GM19452 (cell line): ENCODE data around the gene EIF3A.
"Not testable (repeated sequence)": the region's sequence is repeated elsewhere in the genome, so short reads cannot be mapped to it uniquely, and the experiment has no call there.

Source experiments
- ATAC-seq: cut with Tn5 transposase; IDR thresholded peaks from one replicate; pipeline ENCODE4 v1.9.1; 2021; ENCODE audit not compliant: unreplicated experiment

EIF3A gene

DNA sequence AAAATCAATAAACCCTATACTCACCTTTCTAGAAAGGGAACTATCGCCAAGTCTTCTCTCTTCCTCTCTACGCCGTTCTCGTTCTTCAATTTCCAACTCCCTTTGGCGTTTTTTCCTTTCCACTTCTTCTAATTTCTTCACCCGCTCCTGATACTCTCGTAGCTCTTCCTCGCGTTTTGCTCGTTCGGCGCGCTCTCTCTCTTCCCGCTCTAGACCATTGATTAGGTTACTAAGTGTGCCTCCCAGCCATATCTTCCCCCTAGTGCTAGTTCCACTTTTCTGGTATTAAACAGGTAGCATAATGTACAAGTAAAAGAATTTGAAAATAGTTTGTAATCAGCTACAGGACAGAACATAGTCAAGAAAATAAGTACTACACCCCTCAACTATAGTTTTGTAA, 30.8 kb downstream of the EIF3A start:
- ATAC-seq, result no peak

DNA sequence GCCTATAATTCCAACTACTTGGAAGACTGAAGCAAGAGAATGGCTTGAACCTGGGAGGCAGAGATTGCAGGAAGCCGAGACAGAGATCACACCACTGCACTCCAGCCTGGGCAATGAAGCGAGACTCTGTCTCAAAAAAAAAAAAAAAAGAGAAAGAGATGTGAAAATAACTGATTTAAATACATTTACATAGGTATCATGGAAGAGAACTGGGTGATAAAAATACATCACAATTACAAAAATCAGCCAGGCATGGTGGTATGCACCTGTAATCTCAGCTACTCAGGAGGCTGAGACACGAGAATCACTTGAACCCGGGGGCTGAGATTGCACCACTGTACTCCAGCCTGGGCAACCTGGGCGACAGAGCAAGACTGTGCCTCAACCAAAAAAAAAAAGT, 31.3 kb downstream of the EIF3A start:
- ATAC-seq, result no peak

DNA sequence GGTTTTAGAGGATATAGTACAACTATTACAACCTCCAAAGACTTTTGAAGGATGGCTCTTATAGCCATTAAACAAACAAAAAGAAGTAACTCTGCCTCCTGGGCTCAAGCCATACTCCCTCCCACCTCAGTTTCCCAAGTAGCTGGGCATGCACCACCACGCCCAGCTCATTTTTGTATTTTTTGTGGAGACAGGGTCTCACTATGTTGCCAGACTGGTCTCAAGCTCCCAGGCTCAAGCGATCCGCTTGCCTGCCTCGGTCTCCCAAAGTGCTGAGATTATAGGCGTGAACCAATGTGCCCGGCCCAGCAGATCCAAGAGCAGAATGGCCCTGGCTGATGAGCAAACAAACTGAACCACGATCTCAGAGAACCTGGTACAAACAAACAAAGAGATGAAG, 35.1 kb downstream of the EIF3A start:
- ATAC-seq, result no peak

DNA sequence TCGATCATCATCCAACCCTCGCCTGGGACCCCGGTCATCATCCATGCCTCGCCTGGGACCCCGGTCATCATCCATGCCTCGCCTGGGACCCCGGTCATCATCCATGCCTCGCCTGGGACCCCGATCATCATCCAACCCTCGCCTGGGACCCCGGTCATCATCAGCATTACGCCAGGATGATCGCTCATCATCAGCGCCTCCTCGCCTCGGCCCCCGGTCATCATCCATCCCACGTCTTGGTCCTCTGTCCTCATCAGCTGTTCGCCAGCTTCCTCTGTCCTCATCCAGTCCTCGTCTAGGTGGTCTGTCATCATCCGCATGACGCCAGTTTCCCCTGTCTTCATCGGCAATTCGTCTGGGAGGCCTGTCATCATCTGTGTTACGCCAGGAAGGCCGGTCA, 38.4 kb downstream of the EIF3A start:
- ATAC-seq, result no peak

DNA sequence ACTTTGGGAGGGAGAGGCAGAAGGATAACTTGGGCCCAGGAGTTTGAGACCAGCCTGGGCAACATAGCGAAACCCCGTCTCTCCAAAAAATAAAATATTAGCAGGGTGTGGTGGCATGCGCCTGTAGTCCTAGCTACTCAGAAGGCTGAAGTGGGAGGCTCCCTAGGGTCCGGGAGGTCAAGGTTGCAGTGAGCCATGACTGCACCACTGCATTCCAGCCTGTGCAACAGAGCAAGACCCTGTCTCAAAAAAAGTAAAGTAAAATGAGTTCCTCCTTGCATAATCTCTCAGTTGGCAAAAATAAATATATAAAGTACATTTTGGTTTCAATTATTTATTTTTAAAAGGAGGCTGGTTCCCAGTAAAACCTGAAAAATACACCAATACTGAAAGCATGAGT, 39.3 kb downstream of the EIF3A start:
- ATAC-seq, result no peak

DNA sequence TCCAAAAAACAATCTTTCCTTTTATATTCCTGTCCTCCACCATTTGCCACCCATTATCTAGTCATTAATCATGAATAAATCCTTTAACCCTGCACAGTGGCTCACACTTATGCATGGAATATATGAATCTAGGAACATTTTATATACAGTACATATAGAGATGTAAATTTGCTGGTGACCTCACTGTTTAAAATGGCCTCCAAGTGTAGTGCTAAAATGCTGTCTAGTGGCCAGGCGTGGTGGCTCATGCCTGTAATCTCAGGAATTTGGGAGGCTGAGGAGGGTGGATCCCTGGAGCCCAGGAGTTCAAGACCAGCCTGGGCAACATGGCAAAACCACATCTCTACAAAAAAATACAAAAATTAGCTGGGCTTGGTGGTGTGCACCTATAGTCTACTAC, 41.5 kb downstream of the EIF3A start:
- no peak for ATAC-seq

DNA sequence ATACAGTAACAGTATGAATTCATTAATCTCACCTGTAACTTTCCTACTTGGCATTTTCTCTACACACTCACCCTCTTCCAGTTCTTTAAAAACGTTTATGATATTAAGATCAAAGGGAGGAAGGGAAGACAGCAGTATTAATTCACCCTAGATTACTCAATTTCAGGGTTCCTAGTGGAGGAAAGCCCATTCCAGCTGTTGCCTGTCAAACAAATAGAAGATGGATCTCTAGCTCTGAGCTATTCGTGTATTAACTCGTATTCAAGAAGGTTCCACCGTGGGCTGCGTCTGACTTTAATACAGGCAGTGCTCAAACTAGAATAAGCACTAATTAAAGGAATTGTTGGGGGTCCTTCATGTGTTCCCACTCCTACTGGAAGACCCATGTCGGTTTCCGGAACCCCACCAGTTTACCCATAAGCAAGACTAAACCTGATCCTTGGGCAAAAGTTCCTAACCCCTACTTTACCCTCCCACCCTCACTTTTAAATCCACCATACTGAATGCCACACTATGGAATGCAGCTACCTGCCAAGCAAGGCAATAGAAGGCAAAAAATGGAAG, 49.0 kb downstream of the EIF3A start:
- ATAC-seq, result no peak

DNA sequence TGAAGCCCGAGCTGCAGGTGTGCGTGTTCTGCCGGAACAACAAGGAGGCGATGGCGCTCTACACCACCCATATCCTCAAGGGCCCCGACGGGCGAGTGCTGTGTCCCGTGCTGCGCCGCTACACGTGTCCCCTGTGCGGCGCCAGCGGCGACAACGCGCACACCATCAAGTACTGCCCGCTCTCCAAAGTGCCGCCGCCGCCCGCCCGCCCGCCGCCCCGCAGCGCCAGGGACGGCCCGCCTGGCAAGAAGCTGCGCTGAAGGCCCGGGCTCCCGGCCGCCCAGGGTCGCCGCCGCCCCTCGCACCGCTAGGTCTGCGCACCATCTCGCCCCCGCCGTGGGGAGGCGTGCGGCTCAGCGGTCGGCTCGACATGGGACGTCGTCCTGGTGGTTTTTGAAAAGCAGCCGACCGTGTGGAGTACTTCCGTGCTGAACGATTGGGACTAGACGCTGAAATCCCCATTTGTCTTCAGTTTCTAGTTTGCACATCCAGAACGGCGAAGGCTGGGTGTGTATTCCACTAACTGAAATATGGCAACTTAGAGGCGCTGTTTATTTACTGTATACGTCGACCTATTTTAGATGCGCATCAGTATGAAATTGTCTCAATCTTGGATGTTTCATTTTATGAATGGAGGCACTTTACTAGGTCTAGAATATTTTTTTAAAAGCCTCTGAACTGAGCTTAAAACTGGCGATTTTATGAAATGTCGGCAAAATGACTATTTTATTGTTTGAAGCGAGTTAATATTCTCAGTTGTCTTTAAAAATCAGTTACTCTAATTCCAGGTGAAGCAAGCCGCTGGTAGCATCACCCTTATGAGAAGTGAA, 50.0 kb downstream of the EIF3A start:
- ATAC-seq, result peak; percentile 42

DNA sequence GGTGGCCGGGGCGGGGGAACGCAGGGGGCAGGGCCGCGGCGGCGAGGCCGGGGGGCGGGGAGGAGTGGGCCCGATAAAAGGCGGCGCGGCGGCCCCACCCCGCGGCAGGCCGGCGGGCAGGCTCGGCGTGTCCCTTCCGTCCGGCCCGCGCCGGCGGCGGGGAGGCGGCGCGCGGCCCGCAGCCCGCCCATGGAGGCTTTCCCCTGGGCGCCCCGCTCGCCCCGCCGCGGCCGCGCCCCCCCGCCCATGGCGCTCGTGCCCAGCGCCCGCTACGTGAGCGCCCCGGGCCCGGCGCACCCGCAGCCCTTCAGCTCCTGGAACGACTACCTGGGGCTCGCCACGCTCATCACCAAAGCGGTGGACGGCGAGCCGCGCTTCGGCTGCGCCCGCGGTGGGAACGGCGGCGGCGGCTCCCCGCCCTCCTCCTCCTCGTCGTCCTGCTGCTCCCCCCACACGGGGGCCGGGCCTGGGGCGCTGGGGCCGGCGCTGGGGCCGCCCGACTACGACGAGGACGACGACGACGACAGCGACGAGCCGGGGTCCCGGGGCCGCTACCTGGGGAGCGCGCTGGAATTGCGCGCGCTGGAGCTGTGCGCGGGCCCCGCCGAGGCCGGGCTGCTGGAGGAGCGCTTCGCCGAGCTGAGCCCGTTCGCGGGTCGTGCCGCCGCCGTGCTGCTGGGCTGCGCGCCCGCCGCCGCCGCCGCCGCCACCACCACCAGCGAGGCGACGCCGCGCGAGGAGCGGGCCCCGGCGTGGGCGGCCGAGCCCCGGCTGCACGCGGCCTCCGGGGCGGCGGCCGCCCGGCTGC, 50.8 kb downstream of the EIF3A start, which contains the start of gene NANOS1:
NANOS1 (plus strand) TSS at position 102 of the 808 bp plus-strand sequence; CDS start at position 190, 88 bp downstream.
- ATAC-seq, result peak; percentile 24

DNA sequence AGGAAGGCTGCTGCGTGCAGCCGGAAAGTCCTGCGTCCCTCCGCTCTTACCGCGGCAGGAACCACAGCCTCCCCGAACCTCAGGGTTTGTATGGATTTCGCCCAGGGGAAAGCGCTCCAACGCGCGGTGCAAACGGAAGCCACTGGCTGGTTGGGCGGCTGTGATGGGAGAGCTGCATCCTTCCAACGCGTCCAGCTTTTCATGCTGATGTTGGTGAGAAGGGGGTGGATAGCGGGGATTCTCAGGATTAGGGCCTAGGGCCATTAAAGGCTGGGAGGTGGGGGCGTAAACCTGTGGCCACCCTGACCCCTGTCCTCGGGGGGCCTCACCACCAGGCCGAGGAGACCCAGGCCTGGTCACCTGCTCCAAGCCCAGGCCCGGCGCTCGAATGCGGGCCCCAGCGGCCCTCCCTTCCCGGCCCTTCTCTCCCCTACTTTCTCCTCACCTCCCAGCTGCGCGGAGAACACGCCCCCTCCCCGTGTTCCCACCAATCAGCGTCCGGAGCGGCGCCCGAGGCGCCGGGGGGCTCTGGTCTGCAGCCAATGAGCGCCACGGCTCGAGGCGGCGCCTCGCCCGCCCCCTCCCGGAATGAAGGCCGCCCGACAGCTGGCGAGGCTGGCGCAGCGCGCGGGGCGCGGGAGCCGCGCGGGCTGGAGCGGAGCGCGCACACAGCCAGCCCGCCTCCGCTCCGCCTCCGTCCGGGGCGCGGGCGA, 51.6 kb downstream of the EIF3A start:
- peak; percentile 52 for ATAC-seq

DNA sequence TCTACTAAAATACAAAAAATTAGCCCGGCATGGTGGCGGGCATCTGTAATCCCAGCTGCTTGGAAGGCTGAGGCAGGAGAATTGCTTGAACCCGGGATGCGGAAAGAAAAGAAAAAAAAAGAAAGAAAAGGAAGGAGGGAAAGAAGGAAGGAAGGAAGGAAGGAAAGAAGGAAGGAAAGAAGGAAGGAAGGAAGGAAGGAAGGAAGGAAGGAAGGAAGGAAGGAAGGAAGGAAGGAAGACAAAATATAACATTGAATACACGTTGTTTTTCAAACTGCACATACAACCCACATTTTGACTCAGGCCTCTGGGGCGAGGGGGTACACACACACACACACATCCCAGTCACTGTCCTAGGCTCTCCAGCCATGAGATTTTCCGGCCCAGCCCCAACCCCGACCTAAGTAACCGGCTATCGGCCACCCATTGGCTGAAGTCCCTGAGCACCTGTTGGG, 52.1 kb downstream of the EIF3A start:
- ATAC-seq, result not testable (repeated sequence)

DNA sequence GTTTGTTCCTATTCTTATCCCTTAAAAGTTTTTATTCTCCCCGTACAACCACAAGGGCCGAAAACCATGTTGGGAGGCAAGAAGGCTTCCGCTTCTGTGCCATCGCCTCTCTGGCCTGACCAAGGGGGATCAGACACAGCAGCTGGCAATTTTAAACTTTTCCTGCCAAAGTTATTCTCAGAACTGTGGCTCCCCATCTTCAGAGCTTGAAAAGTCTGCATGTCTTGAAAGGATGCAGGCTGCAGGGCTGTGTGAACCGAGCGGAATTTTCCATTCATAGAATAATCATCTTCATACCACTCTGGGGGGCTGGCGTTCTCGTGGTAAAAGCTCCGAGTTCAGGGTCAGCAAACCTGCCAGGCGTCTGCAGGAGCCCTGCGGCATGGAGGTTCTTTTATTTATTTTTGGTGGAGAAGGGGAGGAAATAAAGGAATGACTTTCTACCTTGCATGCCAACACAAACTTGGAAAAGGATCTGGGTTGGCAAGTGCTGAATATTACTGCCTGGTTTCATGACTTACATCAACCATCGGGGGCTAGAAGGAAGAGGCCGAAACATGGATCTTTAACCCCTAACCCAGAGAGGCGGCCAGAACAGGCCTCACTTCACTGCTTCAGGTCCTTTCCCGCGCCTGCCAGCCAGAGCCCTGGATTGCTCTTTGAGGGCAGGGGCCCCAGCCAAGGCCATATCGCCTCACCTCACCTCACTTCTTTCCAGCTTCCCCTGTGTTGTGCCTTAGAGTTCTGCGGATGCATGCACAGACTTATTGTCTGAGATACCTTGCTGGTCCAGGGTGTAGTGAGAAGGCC, 54.1 kb downstream of the EIF3A start:
- no peak for ATAC-seq

DNA sequence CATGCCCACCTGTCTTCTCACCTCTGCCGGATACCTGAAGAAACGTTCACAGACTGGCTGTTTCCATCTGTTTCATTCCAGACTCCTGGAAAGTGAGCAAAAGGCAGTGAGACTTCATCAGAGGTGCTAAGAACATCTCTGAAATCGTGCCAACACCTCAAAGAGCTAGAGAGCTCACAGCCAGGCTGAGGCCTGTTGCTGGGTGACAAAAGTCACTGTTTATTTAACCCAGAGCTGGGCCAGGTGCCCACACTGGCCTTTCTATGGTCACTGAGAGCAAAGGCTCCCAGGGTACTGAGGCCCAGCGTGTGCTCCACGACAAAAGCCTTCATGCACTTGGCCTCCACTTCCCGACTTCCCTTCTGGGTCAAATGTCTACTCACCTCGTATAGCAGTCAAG, 54.8 kb downstream of the EIF3A start:
- ATAC-seq, result no peak

DNA sequence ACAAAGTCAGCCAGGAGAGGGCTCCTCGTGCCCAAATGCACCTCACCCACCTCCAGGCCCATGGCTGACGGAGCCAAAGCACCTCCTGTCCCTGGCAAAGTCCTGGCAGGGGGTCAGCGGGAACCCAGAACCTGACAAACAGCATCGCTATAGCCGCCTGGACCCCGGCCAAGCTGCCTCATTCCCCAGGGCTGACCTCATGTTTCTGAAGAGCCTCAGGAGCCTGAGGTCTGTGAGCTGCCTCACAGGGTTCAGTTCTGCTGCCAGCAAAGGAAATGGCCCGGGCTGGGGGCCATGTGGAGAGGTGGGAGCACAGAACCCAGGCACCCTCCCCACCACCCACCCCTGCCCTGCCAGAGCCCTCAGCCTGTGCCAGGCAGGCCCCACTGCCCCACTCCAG, 55.3 kb downstream of the EIF3A start:
- no peak for ATAC-seq

DNA sequence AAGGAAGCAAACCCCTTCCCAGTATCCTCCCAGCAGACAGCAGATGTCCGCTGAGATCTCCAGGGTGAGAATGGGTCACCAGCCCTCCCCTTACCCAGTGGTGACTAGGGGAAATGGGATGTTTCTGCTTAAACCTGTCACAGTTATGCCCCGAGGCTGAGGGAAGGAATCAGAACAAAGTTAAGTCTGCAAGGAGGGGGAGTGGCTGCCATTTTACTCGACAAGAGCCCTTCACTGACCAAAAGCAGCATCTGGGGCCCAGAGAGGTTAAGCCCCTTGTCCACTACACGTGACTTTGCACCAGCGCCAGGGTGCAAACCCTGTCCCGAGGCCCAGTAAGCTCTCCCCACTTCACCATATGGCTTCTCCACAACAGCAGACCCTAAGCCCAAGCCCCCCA, 55.7 kb downstream of the EIF3A start:
- no peak for ATAC-seq

DNA sequence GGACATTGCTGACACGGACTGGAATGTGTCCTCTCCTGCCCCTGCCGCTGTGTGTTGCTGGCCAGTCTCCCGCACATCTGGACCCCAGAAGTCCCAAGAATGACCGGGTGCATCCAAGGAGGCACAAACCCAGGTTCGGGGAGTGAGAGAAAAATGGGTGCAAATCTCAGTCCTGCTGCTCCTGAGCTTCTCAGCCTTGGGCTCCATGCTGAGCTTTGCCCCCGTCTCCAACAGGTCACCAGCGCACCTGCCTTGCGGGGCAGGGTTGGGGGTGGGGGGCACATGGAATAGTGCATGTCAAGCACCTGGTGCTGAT, 57.1 kb downstream of the EIF3A start:
- no peak for ATAC-seq

DNA sequence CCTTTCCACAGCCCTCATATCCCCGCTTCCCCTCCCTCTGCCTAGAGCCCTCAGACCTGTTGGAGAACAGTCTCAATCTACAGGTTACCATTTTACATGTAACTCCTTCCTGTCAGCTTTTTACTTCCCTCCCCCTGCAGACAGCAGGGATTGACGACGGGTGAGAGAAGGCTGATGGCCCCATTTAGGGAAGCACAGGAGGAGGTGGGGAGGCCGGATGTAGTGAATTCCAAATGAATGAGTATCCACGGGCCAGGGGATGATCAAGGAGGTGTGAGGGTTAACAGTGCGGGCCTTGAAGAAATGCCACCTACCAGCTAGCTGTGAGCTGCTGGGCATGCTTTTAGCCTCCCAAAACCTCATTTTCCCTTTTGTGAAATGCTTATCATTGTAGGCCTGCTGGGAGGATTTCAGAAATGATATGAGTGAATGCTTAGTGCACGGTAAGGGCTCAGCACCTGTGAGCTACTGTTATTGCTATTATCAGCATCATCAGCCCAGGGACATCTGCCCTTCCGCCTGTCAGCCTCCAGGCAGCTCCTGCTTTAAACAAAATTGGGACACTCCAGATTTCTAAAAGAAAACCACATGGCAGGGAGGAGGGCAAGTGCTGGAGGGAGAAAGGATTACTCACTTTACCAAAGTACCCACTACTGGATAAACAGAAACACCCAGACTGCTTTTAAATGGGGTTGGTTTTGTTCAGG, 57.6 kb downstream of the EIF3A start:
- ATAC-seq, result no peak

DNA sequence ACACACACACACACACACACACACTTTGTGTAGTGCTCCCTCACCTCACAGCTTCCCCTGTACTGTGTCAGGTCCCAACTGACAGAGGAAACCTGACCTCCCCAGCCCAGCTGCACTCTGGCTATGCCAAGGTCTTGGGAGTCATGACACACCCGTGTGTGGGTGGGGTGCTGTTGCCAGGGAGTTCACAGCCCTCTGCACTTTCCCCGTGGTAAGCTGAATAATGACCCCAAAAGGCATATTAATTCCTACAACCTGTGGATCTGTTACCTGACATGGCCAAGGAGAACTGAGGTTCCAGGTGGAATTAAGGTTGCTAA, 60.0 kb downstream of the EIF3A start:
- ATAC-seq, result no peak

DNA sequence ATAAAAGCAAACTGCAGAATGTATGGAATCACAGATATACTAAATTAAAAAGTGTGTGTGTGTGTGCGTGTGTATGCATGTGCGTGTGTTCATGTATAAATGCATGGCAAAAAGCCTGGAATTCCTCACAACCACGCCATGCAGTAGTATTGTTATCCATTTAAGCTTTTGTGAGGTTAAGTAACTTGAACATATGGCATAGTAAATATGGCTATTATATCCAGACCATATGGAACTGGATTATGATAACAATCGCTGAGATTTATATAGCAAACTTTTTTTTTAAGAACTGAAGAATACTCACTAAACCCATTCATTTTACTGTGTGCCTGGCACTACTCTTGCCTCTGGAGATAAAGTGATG, 73.4 kb downstream of the EIF3A start:
- ATAC-seq, result no peak
